HCT116 (cell line): ENCODE data around the gene TBXA2R.

Experiments used
- MAX ChIP-seq: IDR thresholded peaks from 2 replicates; pipeline ENCODE4 v1.6.1; 2012
- ZBTB33 ChIP-seq: IDR thresholded peaks from 2 replicates; pipeline ENCODE4 v1.6.1; 2011; ENCODE audit warnings: mild to moderate bottlenecking, low read length, moderate library complexity; ENCODE audit not compliant: insufficient replicate concordance; ENCODE audit errors: extremely low read depth

- TF ChIP-seq MAX (no peak), ZBTB33 (no peak)
Measured at GRCh38 chr19:3656073-3656746, 49.5 kb upstream of the TBXA2R start.
